SK-N-SH treated with all-trans-retinoic acid at 6 μM for 48 hours (cell line): ENCODE measurements around the gene DIPK1B.

Source experiments
- ATAC-seq: fragments of 200-7000 bp; cut with Tn5 transposase; 3 replicates; pipeline ENCODE4 v1.9.1; 2020; ENCODE audit warnings: mild to moderate bottlenecking, moderate library complexity
- ARNTL ChIP-seq: fragments of 450-650 bp; formaldehyde crosslinking; IDR thresholded peaks from 2 replicates; pipeline ENCODE4 v1.5.0; 2020; ENCODE audit warnings: low read depth, mild to moderate bottlenecking, moderate library complexity, borderline replicate concordance
- BACH2 ChIP-seq: fragments of 250-450 bp; sonication (Bioruptor Pico); IDR thresholded peaks from 2 replicates; pipeline ENCODE4 v1.9.0; 2021; ENCODE audit warnings: mild to moderate bottlenecking, borderline replicate concordance
- CREB5 ChIP-seq: fragments of 250-450 bp; sonication (Bioruptor Pico); IDR thresholded peaks from 2 replicates; pipeline ENCODE4 v1.5.1; 2020; ENCODE audit warnings: low read depth, mild to moderate bottlenecking, moderate library complexity
- CSDC2 ChIP-seq: fragments of 250-450 bp; sonication (Bioruptor Pico); IDR thresholded peaks from 2 replicates; pipeline ENCODE4 v1.5.0; 2020; ENCODE audit warnings: mild to moderate bottlenecking, moderate library complexity
- ESRRG ChIP-seq: fragments of 250-450 bp; sonication (Bioruptor Pico); IDR thresholded peaks from 2 replicates; pipeline ENCODE4 v1.6.1; 2021; ENCODE audit warnings: mild to moderate bottlenecking
- GLIS3 ChIP-seq: fragments of 250-450 bp; sonication (Bioruptor Pico); IDR thresholded peaks from 2 replicates; pipeline ENCODE4 v1.5.0; 2020; ENCODE audit warnings: mild to moderate bottlenecking, moderate library complexity
- ISL1 ChIP-seq: fragments of 250-450 bp; sonication (Bioruptor Pico); IDR thresholded peaks from 2 replicates; pipeline ENCODE4 v2.1.2; 2022; ENCODE audit warnings: mild to moderate bottlenecking, moderate library complexity
- OSR1 ChIP-seq: fragments of 250-450 bp; sonication (Bioruptor Pico); IDR thresholded peaks from 2 replicates; pipeline ENCODE4 v1.8.0; 2022; ENCODE audit warnings: moderate library complexity, mild to moderate bottlenecking, inconsistent platforms
- PATZ1 ChIP-seq: fragments of 250-450 bp; sonication (Bioruptor Pico); IDR thresholded peaks from 2 replicates; pipeline ENCODE4 v1.8.0; 2020; ENCODE audit warnings: mild to moderate bottlenecking, moderate library complexity, borderline replicate concordance
- POU6F1 ChIP-seq: fragments of 250-450 bp; sonication (Bioruptor Pico); IDR thresholded peaks from 2 replicates; pipeline ENCODE4 v1.8.0; 2021; ENCODE audit warnings: low read depth, mild to moderate bottlenecking, moderate library complexity, borderline replicate concordance
- RARB ChIP-seq: fragments of 250-450 bp; sonication (Bioruptor Pico); IDR thresholded peaks from 2 replicates; pipeline ENCODE4 v1.8.0; 2021; ENCODE audit warnings: mild to moderate bottlenecking, moderate library complexity
- SNAI2 ChIP-seq: fragments of 250-450 bp; sonication (Bioruptor Pico); IDR thresholded peaks from 2 replicates; pipeline ENCODE4 v1.5.0; 2020; ENCODE audit warnings: mild to moderate bottlenecking, moderate library complexity
- TCF4 ChIP-seq: fragments of 250-450 bp; sonication (Bioruptor Pico); IDR thresholded peaks from 2 replicates; pipeline ENCODE4 v1.8.0; 2021; ENCODE audit warnings: mild to moderate bottlenecking, moderate library complexity, borderline replicate concordance
- TOX ChIP-seq: fragments of 250-450 bp; sonication (Bioruptor Pico); IDR thresholded peaks from 2 replicates; pipeline ENCODE4 v1.8.0; 2021; ENCODE audit warnings: mild to moderate bottlenecking, moderate library complexity, borderline replicate concordance
- ZFP3 ChIP-seq: fragments of 250-450 bp; sonication (Bioruptor Pico); IDR thresholded peaks from 2 replicates; pipeline ENCODE4 v1.5.0; 2020; ENCODE audit warnings: mild to moderate bottlenecking, moderate library complexity
- ZFP30 ChIP-seq: fragments of 450-650 bp; formaldehyde crosslinking; IDR thresholded peaks from 2 replicates; pipeline ENCODE4 v1.5.0; 2022; ENCODE audit warnings: mild to moderate bottlenecking, moderate library complexity
- ZNF565 ChIP-seq: fragments of 450-650 bp; formaldehyde crosslinking; conservative IDR thresholded peaks from 2 replicates; pipeline ENCODE4 v1.5.0; 2020; ENCODE audit warnings: low read depth, mild to moderate bottlenecking, moderate library complexity
- ZNF8 ChIP-seq: fragments of 450-650 bp; formaldehyde crosslinking; IDR thresholded peaks from 2 replicates; pipeline ENCODE4 v1.5.0; 2020; ENCODE audit warnings: mild to moderate bottlenecking, moderate library complexity
- TF ChIP-seq, protein P1 (sequence below): fragments of 250-450 bp; sonication (Bioruptor Pico); IDR thresholded peaks from 2 replicates; pipeline ENCODE4 v1.5.0; 2020; ENCODE audit warnings: mild to moderate bottlenecking, moderate library complexity

The DIPK1B gene

GRCh38 chr9:136735812-136736480 is 23.6 kb downstream of the DIPK1B start:
- TF ChIP-seq ZNF565 (CRISPR knock-in tag) (no peak), ZFP30 (no peak), ARNTL (no peak), ISL1 (CRISPR knock-in tag) (no peak), GLIS3 (CRISPR knock-in tag) (no peak), CSDC2 (CRISPR knock-in tag) (no peak), OSR1 (CRISPR knock-in tag) (no peak), ZNF8 (CRISPR knock-in tag) (no peak), CREB5 (CRISPR knock-in tag) (no peak), SNAI2 (CRISPR knock-in tag) (no peak), BACH2 (CRISPR knock-in tag) (no peak), ESRRG (CRISPR knock-in tag) (no peak), TCF4 (CRISPR knock-in tag) (no peak), RARB (CRISPR knock-in tag) (no peak), POU6F1 (CRISPR knock-in tag) (no peak), ZFP3 (CRISPR knock-in tag) (no peak), TOX (CRISPR knock-in tag) (no peak)
- TF ChIP-seq, protein P1, sequence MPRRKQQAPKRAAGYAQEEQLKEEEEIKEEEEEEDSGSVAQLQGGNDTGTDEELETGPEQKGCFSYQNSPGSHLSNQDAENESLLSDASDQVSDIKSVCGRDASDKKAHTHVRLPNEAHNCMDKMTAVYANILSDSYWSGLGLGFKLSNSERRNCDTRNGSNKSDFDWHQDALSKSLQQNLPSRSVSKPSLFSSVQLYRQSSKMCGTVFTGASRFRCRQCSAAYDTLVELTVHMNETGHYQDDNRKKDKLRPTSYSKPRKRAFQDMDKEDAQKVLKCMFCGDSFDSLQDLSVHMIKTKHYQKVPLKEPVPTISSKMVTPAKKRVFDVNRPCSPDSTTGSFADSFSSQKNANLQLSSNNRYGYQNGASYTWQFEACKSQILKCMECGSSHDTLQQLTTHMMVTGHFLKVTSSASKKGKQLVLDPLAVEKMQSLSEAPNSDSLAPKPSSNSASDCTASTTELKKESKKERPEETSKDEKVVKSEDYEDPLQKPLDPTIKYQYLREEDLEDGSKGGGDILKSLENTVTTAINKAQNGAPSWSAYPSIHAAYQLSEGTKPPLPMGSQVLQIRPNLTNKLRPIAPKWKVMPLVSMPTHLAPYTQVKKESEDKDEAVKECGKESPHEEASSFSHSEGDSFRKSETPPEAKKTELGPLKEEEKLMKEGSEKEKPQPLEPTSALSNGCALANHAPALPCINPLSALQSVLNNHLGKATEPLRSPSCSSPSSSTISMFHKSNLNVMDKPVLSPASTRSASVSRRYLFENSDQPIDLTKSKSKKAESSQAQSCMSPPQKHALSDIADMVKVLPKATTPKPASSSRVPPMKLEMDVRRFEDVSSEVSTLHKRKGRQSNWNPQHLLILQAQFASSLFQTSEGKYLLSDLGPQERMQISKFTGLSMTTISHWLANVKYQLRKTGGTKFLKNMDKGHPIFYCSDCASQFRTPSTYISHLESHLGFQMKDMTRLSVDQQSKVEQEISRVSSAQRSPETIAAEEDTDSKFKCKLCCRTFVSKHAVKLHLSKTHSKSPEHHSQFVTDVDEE (CRISPR knock-in tag), result no peak
- no peak for ATAC-seq

DNA sequence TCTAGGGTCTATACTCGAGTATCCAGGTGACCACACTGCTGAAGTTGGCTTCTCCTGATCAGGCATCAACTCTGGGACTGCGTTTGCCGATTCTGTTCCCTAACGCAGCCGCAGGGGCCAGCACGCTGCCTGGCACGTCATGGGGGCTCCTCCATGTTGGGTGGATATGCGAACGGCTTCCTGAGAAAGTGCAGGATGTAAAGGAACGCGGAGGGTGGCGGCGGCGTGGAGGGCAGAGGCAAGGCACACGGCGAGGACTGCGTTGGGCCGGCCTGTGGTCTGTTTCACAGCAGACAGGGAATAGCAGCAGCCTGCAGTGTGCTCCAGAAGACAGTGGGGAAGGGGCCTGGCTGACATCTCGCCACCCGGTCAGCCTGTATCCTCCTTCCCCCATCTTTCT is 26.6 kb downstream of the DIPK1B start:
- TF ChIP-seq ESRRG (CRISPR knock-in tag), result no peak
- no peak for TF ChIP-seq CREB5 (CRISPR knock-in tag)
- no peak for ATAC-seq

GRCh38 chr9:136739509-136739908 is 27.1 kb downstream of the DIPK1B start:
- TF ChIP-seq SNAI2 (CRISPR knock-in tag), result no peak
- TF ChIP-seq, protein P1 (CRISPR knock-in tag), result no peak
- no peak for TF ChIP-seq ESRRG (CRISPR knock-in tag)
- no peak for TF ChIP-seq PATZ1 (CRISPR knock-in tag)
- TF ChIP-seq GLIS3 (CRISPR knock-in tag), result no peak
- no peak for TF ChIP-seq BACH2 (CRISPR knock-in tag)

More at GRCh38 chr9:136739509-136739908, 27.1 kb downstream of the DIPK1B start:
- no peak for ATAC-seq
